COR-L47 (cell line): ENCODE measurements around the gene CNOT8.
"Not testable (repeated sequence)": the region's sequence is repeated elsewhere in the genome, so short reads cannot be mapped to it uniquely, and the experiment has no call there.

Experiments
- DNase-seq: peaks from one replicate; lab custom pipeline; 2025; lab: John Stamatoyannopoulos, UW

CNOT8 gene

DNA sequence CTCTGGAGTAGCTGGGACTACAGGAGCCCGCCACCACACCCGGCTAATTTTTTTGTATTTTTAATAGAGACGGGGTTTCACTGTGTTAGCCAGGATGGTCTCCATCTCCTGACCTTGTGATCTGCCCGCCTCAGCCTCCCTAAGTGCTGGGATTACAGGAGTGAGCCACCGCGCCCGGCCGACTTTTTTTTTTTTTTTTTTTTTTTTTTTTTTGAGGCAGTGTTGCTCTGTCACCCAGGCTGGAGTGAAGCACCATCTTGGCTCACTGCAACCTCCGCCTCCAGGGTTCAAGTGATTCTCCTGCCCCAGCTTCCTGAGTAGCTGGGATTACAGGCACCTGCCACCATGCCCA, 22.8 kb upstream of the CNOT8 start:
- not testable (repeated sequence) for DNase-seq

GRCh38 chr5:154836225-154836624, 22.2 kb upstream of the CNOT8 start:
- no peak for DNase-seq

DNA sequence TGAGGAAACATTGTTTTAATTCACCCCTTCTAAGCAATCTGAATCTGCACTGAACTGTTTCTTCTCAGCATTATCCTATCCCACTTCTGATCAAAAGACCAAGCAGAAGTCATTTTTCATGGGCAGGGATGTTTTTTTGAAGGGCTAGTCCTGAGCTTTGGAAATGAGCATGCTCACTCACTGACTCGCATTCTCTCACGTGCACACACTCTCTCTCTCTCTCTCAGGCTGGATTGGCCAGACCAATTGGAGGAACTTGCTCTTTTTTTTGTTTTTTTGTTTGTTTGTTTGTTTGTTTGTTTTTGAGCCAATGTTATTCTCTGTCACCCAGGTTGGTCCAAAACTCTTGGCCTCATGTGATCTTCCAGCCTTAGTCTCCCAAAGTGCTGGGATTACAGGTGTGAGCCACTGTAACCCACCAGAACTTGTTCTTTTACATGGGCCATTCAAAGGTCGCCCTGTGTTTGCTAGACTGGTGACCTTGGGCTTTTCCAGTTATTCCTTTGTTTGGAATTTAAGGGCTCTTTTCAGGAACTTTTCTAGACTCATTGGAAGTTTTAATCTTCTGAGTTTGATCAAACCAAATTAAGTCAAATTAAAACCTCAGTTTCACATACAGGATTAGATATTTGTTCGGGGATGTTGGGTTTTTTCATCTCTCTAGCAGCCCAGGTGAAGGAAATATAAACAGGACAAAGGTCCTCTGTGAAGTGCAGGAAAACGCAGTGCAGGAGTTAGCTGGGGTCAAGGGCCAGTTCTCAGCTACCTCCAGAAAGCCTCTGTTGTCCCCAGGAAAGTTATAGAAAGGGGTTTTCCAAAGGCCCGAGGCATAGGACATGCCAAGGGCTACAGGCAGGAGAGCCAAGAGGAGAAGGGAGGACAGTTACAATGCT, 21.2 kb upstream of the CNOT8 start:
- DNase-seq: no peak

DNA sequence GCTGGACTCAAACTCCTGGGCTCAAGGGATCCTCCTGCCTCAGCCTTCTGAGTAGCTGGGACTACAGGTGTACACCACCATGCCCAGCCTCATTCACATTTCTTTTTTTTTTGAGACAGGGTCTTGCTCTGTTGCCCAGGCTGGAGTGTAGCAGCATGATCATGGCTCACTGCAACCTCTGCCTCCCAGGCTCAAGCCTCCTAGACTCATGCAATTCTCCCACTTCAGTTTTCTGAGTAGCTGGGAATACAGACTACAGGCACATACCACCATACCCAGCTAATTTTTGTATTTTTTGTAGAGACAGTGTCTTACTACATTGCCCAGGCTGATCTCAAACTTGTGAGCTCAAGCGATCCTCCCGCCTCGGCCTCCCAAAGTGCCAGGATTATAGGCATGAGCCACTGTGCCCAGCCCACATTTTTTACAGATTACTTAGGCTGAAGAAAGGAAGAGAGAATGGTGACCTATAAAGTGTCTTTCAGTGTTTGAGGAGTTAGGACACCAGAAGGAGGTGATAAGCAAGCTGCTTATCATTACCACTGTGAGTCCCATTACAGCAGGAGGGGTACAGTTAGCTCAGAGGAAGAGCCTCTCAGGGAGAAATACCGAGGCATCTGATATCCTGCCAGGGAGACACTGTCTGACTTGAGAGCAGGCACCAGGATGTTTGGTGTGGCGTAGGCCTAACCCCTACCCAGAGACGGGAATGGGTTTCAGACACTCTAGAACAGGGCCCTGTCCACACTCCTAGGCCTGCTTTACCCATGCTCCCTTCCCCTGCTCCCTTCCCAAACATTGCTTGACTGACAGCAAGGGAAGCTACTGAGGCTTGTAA, 17.8 kb upstream of the CNOT8 start:
- DNase-seq: no peak

DNA sequence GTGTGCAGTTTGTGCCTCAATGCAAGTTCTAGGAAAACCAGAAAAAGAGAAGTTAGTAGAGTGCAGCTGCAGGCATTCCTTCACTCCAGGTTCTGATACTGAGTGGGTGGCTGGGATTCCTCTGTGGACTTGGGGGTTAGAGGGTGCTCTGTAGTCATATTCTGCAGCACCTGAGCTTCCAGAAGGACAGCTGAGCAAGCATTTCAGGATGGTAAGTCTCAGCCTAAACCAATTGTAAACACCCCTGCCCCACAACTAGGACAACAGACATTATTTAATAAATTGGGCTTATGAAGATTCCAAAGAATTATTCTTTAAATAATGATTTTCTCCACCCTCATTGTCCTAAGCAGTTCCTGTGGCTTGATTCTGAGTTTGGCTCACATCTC, 17.2 kb upstream of the CNOT8 start:
- DNase-seq: no peak

- no peak for DNase-seq
Observed at GRCh38 chr5:154842689-154843530, 15.5 kb upstream of the CNOT8 start.

DNA sequence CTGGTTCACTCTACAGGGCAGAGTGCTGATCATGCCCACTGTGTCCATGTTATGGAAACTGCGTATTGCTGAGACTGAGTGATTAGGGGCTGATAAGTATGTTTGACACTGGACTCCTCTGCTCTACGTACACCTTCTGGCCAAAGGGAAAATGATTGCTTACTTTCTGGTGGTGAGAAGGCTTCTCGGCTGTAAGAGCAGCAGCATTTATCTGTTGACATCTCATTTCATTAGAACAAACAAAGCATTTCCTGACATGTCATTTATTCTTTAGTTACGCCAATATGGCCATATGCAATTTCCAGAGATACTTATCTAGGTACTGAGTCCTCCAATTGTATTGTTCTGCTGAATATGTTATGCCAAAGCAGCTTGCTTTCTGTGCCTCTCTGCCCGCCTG, 13.6 kb upstream of the CNOT8 start:
- DNase-seq: no peak

DNA sequence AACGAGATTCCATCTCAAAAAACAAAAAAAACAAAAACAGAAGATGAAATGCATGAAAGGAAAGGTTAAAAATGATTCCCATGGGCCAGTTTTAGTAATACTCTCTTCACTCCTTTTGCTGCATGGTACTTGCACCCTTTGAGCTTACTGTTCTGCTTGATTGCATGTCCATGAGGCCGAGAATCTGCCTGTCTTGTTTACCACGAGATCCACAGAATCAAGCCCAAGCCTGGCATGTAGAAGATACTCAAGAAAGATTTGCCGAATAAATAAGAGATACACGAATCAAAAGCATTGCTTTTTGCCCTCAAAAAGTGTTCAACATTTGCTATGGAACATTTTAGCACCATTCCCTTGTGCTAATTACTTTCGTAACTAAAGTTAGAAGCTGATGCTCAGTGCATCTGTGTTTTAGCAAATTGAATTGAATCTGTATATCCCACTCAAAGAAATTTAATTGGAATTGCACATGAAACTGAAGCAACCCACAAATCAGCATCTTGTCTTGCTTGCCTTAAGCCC, 9.1 kb upstream of the CNOT8 start:
- no peak for DNase-seq

- no peak for DNase-seq
Observed at GRCh38 chr5:154849791-154850201, 8.6 kb upstream of the CNOT8 start.

GRCh38 chr5:154850255-154851062, 8.0 kb upstream of the CNOT8 start, which contains the start of gene FAXDC2:
Gene FAXDC2 (minus strand): TSS chr5:154850603. CDS start chr5:154838178, 12,425 bp downstream.
- DNase-seq: no peak

DNA sequence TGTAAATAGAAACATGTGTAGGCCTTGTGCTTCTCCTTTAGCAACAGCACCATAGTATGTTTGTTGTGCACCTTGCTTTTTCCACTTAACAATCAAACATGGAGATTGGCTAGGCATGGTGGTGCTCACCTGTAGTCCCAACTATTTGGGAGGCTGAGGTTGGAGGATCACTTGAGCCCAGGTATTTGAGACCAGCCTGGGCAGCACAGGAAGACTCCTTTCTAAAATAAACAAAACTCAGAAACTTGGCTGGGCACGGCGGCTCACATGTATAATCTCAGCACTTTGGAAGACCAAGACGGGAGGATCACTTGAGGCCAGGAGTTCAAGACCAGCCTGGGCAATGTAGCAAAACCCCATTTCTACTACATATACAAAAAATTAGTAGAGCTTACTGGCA, 7.1 kb upstream of the CNOT8 start:
- no peak for DNase-seq

- peak; percentile 98 for DNase-seq
Observed at GRCh38 chr5:154857530-154858296, 714 bp upstream of the CNOT8 start.

- no peak for DNase-seq
Observed at GRCh38 chr5:154858972-154859871, 795 bp downstream of the CNOT8 start.

GRCh38 chr5:154860123-154860522, 1.7 kb downstream of the CNOT8 start:
- no peak for DNase-seq

- no peak for DNase-seq
Observed at GRCh38 chr5:154860765-154861164, 2.3 kb downstream of the CNOT8 start.

- DNase-seq: no peak
Observed at GRCh38 chr5:154861946-154862345, 3.5 kb downstream of the CNOT8 start.

- DNase-seq: no peak
Observed at GRCh38 chr5:154862766-154863165, 4.3 kb downstream of the CNOT8 start.

GRCh38 chr5:154863291-154864080, 5.1 kb downstream of the CNOT8 start:
- no peak for DNase-seq
